PFSK-1 (cell line): ENCODE data around the gene HSD17B12.

Source experiments
- FOXP2 ChIP-seq: optimal IDR thresholded peaks from 2 replicates; pipeline ENCODE3; 2011; ENCODE audit warnings: borderline replicate concordance, control low read depth, inconsistent platforms; ENCODE audit not compliant: insufficient read depth; ENCODE audit errors: extremely low read length, extremely low read depth
- POLR2AphosphoS5 ChIP-seq: IDR thresholded peaks from 2 replicates; pipeline ENCODE4 v1.6.1; 2012; ENCODE audit warnings: low read depth, mild to moderate bottlenecking, control low read depth, low read length, moderate library complexity
- SIN3A ChIP-seq: IDR thresholded peaks from 2 replicates; pipeline ENCODE4 v1.6.1; 2012; ENCODE audit warnings: mild to moderate bottlenecking, low read length, moderate library complexity, borderline replicate concordance; ENCODE audit not compliant: insufficient read depth
- TAF1 ChIP-seq: IDR thresholded peaks from 2 replicates; pipeline ENCODE4 v1.6.1; 2012; ENCODE audit warnings: low read length, control low read depth, borderline replicate concordance; ENCODE audit not compliant: insufficient read depth
- TF ChIP-seq, protein P1 (sequence below), 2 experiments: IDR thresholded peaks; 2 replicates each; pipeline versions ENCODE4 v1.6.1 to v1.8.0; 2011 to 2012; ENCODE audit warnings: low read depth in 2 of 2, low read length in 2 of 2, control low read depth in 1 of 2, inconsistent platforms in 1 of 2, mild to moderate bottlenecking in 1 of 2, moderate library complexity in 1 of 2; ENCODE audit not compliant: insufficient read depth in 1 of 2

Gene HSD17B12

GRCh38 chr11:43868852-43869567 is 188.5 kb downstream of the HSD17B12 start:
- TF ChIP-seq SIN3A (peak; percentile 77; the same call in 1 of the 2 replicates), POLR2AphosphoS5 (peak; percentile 49; the same call in 1 of the 2 replicates), FOXP2 (no peak), TAF1 (peak; percentile 17; the same call in 1 of the 2 replicates)
- TF ChIP-seq, protein P1, sequence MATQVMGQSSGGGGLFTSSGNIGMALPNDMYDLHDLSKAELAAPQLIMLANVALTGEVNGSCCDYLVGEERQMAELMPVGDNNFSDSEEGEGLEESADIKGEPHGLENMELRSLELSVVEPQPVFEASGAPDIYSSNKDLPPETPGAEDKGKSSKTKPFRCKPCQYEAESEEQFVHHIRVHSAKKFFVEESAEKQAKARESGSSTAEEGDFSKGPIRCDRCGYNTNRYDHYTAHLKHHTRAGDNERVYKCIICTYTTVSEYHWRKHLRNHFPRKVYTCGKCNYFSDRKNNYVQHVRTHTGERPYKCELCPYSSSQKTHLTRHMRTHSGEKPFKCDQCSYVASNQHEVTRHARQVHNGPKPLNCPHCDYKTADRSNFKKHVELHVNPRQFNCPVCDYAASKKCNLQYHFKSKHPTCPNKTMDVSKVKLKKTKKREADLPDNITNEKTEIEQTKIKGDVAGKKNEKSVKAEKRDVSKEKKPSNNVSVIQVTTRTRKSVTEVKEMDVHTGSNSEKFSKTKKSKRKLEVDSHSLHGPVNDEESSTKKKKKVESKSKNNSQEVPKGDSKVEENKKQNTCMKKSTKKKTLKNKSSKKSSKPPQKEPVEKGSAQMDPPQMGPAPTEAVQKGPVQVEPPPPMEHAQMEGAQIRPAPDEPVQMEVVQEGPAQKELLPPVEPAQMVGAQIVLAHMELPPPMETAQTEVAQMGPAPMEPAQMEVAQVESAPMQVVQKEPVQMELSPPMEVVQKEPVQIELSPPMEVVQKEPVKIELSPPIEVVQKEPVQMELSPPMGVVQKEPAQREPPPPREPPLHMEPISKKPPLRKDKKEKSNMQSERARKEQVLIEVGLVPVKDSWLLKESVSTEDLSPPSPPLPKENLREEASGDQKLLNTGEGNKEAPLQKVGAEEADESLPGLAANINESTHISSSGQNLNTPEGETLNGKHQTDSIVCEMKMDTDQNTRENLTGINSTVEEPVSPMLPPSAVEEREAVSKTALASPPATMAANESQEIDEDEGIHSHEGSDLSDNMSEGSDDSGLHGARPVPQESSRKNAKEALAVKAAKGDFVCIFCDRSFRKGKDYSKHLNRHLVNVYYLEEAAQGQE (IDR thresholded peaks at IDR 0.05; ENCODE audit: insufficient read depth in 1 of 2, low read depth in 2 of 2, low read length in 2 of 2) = no peak

GRCh38 chr11:43871051-43871450 is 190.5 kb downstream of the HSD17B12 start:
- TF ChIP-seq FOXP2 (no peak), POLR2AphosphoS5 (no peak), SIN3A (no peak), TAF1 (no peak)
- TF ChIP-seq, protein P1 (IDR thresholded peaks at IDR 0.05; ENCODE audit: insufficient read depth in 1 of 2, low read depth in 2 of 2, low read length in 2 of 2) = no peak

- TF ChIP-seq TAF1 (no peak), POLR2AphosphoS5 (no peak), FOXP2 (no peak), SIN3A (no peak)
- TF ChIP-seq, protein P1 (IDR thresholded peaks at IDR 0.05; ENCODE audit: insufficient read depth in 1 of 2, low read depth in 2 of 2, low read length in 2 of 2) = no peak
Measured at GRCh38 chr11:43872995-43873394, 192.5 kb downstream of the HSD17B12 start.

DNA sequence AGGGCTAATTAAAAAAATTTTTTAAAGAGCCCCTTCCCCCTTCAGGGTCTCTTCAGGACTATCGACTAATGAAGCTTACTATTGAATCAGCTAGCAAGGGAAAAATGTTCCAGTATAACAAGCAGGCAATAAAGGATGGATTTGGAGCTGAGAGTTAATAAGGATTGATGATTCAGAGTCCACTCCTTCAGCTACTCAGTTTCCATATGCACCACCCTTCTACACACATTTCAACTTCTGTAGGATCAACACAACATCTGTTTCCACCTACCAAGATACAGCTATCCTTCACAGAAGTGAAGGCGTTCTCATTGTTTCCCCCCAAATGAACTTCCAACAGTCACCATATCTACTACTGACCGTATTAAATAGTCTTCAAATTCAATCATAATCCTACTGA is 193.5 kb downstream of the HSD17B12 start:
- no peak for TF ChIP-seq FOXP2
- TF ChIP-seq POLR2AphosphoS5 = no peak
- no peak for TF ChIP-seq TAF1
- no peak for TF ChIP-seq SIN3A
- TF ChIP-seq, protein P1 (IDR thresholded peaks at IDR 0.05; ENCODE audit: insufficient read depth in 1 of 2, low read depth in 2 of 2, low read length in 2 of 2) = no peak
